ENCODE data around the gene SRCAP. TPM values are rescaled to one million over a fixed set of nuclear protein-coding genes. Genes with fewer than 3 reads are reported as not detected.

SRCAP gene
- total RNA-seq, 4 donors from 2014 or later: 31.6 to 59.3 (median 41.0) TPM

DNA sequence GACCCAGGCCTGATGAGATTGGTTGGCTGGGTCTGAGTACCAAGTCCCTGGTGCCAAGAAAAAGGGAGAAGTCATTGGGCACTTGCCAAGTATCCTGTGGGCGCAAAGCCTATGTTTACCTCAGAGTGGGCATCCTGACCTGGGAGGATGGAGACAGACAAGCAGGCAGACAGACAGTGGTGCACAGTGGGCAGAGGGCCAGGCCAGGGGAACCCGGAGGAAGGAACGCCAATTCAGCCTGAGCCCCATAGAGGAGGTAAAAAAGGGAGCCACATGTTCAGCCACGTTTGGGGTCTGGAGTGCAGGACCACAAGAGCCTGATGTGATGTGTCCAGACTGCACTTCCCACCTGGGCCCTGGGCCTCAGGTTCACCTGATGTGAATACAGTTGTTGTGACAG, 54.6 kb downstream of the SRCAP start:
- no peak overlapping the region for H3K4me3 ChIP-seq
- H3K36me3 ChIP-seq: peaks cover 4 to 74% (median 62%) of the 10 kb centered on the region in 4 donors
- no peak for TF ChIP-seq POLR2A (IDR thresholded peaks at IDR 0.05; ENCODE audit: low read depth)
- no peak for TF ChIP-seq EP300 (IDR thresholded peaks at IDR 0.05)
- TF ChIP-seq, protein P1, sequence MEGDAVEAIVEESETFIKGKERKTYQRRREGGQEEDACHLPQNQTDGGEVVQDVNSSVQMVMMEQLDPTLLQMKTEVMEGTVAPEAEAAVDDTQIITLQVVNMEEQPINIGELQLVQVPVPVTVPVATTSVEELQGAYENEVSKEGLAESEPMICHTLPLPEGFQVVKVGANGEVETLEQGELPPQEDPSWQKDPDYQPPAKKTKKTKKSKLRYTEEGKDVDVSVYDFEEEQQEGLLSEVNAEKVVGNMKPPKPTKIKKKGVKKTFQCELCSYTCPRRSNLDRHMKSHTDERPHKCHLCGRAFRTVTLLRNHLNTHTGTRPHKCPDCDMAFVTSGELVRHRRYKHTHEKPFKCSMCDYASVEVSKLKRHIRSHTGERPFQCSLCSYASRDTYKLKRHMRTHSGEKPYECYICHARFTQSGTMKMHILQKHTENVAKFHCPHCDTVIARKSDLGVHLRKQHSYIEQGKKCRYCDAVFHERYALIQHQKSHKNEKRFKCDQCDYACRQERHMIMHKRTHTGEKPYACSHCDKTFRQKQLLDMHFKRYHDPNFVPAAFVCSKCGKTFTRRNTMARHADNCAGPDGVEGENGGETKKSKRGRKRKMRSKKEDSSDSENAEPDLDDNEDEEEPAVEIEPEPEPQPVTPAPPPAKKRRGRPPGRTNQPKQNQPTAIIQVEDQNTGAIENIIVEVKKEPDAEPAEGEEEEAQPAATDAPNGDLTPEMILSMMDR (IDR thresholded peaks at IDR 0.05): no peak
- no peak for TF ChIP-seq POLR2AphosphoS5 (IDR thresholded peaks at IDR 0.05)
- no peak for DNase-seq (ENCODE audit: extremely low spot score)
- WGBS: 66% methylated on average over 4 of the region's 4 CpGs
- H3K27me3 ChIP-seq: no peaks in the 10 kb centered on the region
- H3K9me3 ChIP-seq: no peaks in the 10 kb centered on the region
- no peak overlapping the region for H3K27ac ChIP-seq (replicated peaks in 1 of 4)
- intact Hi-C loops (cut with DNase I): no loop called here
- H3K4me1 ChIP-seq: peaks cover 5 to 16% (median 9%) of the 10 kb centered on the region in 4 donors

DNA sequence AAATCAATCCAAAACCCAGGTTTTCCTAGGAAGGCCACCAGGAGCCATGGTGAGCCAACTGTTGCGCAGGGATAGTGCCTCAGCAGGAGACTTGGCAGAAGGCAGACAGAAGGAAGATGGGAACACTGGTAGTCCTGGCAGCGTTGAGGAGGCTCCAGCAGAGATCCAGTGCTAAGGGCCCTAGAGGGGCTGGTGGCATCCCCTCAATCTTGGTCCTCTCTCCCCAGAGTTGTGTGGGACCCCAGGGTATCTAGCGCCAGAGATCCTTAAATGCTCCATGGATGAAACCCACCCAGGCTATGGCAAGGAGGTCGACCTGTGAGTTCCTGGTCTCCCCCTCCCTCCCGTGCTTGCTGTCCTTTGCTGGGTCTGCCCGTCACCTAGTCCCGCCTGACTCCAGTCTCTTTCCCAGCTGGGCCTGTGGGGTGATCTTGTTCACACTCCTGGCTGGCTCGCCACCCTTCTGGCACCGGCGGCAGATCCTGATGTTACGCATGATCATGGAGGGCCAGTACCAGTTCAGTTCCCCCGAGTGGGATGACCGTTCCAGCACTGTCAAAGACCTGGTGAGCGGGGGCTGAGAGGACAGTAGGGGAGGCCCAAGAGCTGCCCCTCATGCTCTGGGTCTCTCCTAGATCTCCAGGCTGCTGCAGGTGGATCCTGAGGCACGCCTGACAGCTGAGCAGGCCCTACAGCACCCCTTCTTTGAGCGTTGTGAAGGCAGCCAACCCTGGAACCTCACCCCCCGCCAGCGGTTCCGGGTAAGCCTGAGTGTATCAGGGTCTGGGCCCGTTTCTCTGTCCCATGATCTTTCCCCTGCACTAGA, 57.2 kb downstream of the SRCAP start:
- H3K36me3 ChIP-seq: peaks cover 4 to 72% (median 61%) of the 10 kb centered on the region in 4 donors
- H3K9me3 ChIP-seq: no peaks in the 10 kb centered on the region
- peaks cover 4 to 9% (median 6%) of the 10 kb centered on the region in 4 donors for H3K4me1 ChIP-seq
- 92% methylated on average over 19 of the region's 20 CpGs for WGBS
- TF ChIP-seq POLR2A (IDR thresholded peaks at IDR 0.05; ENCODE audit: low read depth): no peak
- TF ChIP-seq, protein P1 (IDR thresholded peaks at IDR 0.05): no peak
- no peak for TF ChIP-seq POLR2AphosphoS5 (IDR thresholded peaks at IDR 0.05)
- no peak overlapping the region for H3K27ac ChIP-seq (replicated peaks in 1 of 4)
- intact Hi-C loops (cut with DNase I): no loop called here
- no peak for DNase-seq (ENCODE audit: extremely low spot score)
- H3K4me3 ChIP-seq: no peak overlapping the region
- no peaks in the 10 kb centered on the region for H3K27me3 ChIP-seq

DNA sequence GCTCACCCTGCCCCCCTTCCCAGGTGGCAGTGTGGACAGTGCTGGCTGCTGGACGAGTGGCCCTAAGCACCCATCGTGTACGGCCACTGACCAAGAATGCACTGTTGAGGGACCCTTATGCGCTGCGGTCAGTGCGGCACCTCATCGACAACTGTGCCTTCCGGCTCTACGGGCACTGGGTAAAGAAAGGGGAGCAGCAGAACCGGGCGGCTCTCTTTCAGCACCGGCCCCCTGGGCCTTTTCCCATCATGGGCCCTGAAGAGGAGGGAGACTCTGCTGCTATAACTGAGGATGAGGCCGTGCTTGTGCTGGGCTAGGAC, 57.8 kb downstream of the SRCAP start:
- Histone ChIP-seq H3K4me1 (peaks cover 9 to 15% (median 10%) of the 10 kb centered on the region in 4 donors), H3K4me3 (no peak overlapping the region), H3K36me3 (peaks cover 4 to 66% (median 56%) of the 10 kb centered on the region in 4 donors), H3K27ac (replicated peaks in 1 of 4) (no peak overlapping the region), H3K27me3 (no peaks in the 10 kb centered on the region), H3K9me3 (no peaks in the 10 kb centered on the region)
- TF ChIP-seq EP300 (IDR thresholded peaks at IDR 0.05): no peak
- TF ChIP-seq POLR2A (IDR thresholded peaks at IDR 0.05; ENCODE audit: low read depth): no peak
- no peak for TF ChIP-seq POLR2AphosphoS5 (IDR thresholded peaks at IDR 0.05)
- TF ChIP-seq, protein P1 (IDR thresholded peaks at IDR 0.05): no peak
- 94% methylated on average over 11 of the region's 13 CpGs for WGBS
- intact Hi-C loops (cut with DNase I): no loop called here
- no peak for DNase-seq (ENCODE audit: extremely low spot score)

DNA sequence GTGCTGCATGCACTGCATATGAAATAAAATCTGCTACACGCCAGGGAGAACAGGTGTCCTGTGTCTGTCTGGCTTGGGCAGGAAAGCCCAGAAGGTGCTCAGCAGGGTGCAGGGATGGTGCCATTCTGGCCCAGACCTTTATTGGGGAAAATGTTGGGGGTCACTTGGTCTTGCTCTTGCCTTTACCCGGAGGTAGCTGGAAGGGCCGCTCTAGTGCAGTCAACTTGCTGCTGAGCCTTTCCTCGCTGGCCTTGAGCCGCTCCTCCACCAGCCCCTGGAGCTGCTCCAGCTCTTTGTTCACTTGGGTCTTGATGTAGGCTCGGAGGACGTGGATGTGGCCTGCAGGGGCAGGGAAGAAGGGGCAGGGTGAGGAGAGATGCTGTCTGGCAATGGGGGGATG, 58.3 kb downstream of the SRCAP start:
- intact Hi-C loops (cut with DNase I): no loop called here
- Histone ChIP-seq H3K36me3 (peaks cover 3 to 61% (median 53%) of the 10 kb centered on the region in 4 donors), H3K27me3 (no peaks in the 10 kb centered on the region), H3K4me3 (no peak overlapping the region), H3K9me3 (no peaks in the 10 kb centered on the region), H3K4me1 (peaks cover 9 to 15% (median 10%) of the 10 kb centered on the region in 4 donors), H3K27ac (replicated peaks in 1 of 4) (no peak overlapping the region)
- DNase-seq (ENCODE audit: extremely low spot score): no peak
- WGBS: 88% methylated on average over 7 of the region's 7 CpGs
- TF ChIP-seq EP300 (IDR thresholded peaks at IDR 0.05) (no peak), POLR2A (IDR thresholded peaks at IDR 0.05; ENCODE audit: low read depth) (no peak), POLR2AphosphoS5 (IDR thresholded peaks at IDR 0.05) (no peak)
- TF ChIP-seq, protein P1 (IDR thresholded peaks at IDR 0.05): no peak

All from esophagus muscularis mucosa (tissue), 4 donors.